Germinal center (tissue), 1 donor: Measurements from ENCODE around the gene MAD1L1.
A peak's percentile ranks its signal among the peaks of the same experiment; 100 is the strongest.
"Not testable (repeated sequence)": the region's sequence is repeated elsewhere in the genome, so short reads cannot be mapped to it uniquely, and the experiment has no call there.

ENCODE experiments used
- DNase-seq: peaks from one replicate; pipeline ENCODE4 v3.0.0; 2012; ENCODE audit warnings: mixed read lengths, low spot score

MAD1L1 gene

DNA sequence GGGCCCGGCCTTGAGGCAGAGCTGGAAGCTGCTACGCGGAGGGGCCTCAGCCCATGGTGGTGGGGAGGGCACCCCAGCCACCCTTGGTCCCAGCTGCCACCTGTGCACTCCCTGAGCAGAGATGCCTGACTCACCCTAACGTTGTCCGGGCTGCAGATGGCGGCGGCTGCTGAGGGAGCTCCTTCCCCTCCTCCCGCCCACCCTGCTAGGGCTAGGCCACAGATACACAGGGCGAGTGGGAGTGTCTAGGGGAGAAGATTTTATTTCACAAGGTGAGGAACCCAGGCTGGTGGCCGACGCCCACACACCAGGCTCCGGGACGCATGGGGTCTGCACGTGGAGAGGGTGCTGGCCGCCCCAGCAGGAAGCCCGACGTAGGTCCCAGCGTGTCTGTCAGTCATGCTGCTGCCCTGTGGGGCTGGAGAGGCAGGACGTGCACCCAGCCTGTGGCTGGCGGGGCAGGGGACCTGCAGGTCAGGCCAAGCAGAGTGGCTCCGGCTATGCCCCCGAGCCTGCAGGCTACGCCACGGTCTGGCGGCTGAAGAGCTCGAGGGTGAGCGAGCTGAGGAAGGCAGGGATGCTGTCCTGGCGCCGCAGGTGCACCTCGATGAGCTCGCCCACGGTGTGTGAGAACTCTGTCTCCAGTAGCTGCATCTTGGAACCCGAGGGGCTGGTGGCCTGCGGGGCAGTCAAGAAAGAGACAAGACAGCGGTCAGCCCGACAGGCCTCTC lies 417.0 kb downstream of the MAD1L1 start:
- not testable (repeated sequence) for DNase-seq

DNA sequence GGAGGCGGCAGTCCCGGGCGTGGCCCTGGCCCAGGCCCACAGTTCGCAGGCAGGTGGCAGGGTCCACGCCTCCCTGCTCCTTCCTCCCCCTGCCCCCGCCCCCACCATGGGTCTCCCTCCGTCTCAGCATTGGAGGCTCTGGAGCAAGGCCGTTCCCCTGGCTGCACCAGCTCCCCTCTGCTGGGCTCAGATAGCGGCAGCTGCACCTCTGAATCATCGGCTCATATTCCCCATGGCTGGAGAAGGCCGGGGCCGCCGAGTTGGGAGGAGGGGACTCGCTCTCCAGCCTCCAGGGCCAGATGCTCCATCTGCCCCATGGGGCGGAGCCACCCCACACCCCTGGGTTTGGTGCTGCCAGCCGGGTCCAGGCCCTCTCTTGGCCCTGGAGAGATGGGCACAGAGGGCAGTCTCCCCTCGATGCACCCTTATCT lies 417.7 kb downstream of the MAD1L1 start:
- no peak for DNase-seq

DNA sequence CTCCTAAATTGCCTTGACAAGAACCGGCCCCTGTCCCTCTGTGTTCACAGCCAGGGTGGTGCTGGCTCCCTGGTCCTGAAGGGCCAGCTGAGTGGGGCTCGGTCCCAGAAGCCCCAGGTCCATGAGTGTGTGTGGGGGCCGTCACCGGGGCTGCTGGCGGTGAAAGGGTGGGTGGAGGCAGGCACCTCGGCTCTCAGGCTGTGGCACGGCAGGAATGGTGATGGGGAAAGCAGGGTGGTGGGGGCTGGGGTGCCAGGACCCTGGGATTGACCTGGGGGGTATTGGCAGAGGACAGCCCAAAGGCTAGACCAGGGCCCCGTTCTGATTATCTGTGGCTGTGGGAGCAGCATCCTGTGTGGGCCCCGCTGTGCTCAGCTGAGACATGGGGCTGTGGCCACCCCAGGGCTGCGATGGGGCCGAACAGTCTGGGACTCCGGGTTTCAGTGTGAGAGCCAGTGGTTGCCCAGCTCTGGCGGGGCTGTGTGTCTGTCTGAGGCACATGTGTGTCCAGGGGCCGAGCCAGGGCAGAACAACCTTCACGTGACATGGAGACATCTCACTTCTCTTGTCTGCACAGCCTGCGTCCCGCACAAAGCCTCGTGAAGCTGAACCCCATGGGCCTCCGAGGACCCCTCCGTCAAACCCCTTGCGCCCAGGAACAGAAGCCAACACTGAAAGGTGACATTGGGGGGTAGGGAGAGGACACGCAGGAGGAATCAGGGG lies 418.5 kb downstream of the MAD1L1 start:
- DNase-seq = no peak

DNA sequence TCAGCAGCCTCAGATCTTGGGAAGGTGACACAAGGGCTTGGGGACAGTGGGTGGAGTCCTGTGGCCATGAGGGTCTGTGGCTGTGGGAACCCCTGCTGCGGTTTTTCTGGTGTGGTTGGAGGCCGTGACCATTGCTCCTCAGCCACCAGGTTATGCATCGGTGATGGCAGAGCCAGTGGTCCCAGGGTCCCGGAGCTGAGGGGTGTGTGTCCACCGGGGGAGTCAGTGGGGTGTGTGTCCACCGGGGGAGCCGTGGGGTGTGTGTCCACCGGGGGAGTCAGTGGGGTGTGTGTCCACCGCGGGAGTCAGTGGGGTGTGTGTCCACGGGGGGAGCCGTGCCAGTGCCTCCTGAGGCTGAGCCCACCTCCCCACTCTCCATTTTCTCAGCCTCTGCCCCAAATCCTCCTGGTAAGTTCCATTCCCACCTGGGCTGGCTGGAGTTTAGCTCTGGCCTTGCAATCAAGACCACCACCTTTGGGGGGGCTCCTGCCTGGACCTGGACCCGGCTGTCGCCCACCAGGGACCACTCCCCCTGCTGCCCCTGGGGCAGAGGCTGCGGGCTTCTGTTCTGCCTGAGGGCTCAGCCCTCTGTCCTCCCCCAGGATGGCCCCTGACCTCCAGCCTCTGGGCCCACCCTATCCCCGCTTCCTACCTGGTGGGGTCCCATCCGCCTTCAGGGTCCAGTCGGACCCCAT lies 419.2 kb downstream of the MAD1L1 start:
- no peak for DNase-seq

DNA sequence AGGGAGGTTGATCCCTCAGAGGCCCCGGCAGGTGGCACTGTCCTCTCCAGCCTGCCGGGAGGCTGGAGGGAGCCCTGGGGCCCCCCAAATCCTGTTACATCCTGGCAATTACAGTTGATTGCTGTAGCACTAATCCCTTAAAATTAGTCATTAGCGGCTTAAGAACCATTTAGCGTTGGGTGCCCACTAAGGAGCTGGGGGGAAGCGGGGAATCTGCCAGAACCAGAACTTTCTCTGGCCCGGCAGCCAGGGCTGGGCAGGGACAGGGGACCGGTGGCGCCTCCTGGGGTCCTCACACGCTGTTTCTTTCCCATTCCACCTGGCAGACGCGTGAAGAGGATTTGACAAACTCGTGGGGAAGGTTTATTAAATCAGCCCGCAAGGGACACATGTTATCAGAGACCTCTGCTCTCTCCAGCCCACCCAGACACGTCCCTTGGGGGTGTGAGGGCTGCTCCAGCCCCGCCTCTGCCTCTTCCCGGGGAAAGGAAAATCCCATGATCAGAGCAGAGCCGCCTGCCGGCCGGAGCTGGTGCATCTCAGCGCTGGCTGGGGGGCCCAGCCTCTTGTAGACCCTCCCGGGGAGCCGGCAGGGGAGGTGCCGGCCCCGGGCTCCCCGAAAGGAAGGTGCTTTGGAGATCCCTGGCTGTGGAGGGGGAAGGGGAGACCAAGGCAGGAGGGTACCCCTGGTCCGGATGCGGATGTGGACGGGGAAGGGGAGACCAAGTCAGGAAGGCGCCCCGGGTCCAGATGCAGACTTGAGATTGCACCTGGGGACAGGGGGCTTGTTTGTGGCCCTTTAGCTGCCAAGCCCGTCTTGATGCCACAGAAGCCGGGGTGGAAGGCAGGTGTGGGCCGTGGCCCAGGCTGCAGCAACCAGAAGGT lies 420.0 kb downstream of the MAD1L1 start:
- DNase-seq = peak; percentile 48

DNA sequence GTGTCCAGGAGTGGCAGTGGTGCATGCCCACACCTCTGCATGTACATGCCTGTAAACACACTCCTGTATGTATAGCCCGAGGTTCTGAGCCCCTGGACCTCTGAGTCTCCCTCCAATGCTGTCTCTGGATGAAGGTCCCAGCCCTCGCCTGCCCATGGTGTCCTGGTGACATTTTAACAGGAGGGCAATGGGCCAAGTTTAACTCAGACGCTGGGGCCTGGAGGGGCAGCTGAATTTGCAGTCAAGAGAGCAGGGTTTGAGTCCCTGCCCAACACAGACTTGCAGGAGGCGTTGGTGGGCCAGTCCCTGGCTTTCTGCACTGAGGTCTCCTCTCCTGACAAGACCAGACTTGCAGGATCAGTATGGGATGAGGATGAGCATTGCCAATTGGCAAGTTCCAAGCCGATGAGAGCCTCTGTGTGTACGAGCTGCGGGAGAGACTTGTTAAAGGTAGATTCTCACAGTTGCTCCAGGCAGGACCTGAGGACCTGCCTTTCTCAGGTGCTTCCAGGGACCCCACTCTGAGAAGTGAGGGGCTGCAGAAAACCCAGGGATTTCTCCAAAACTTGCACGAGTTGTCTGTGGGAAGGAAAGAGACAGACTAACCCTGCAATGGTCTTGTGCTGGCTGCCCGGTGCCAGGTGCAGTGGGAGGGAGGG lies 420.8 kb downstream of the MAD1L1 start:
- DNase-seq = no peak

DNA sequence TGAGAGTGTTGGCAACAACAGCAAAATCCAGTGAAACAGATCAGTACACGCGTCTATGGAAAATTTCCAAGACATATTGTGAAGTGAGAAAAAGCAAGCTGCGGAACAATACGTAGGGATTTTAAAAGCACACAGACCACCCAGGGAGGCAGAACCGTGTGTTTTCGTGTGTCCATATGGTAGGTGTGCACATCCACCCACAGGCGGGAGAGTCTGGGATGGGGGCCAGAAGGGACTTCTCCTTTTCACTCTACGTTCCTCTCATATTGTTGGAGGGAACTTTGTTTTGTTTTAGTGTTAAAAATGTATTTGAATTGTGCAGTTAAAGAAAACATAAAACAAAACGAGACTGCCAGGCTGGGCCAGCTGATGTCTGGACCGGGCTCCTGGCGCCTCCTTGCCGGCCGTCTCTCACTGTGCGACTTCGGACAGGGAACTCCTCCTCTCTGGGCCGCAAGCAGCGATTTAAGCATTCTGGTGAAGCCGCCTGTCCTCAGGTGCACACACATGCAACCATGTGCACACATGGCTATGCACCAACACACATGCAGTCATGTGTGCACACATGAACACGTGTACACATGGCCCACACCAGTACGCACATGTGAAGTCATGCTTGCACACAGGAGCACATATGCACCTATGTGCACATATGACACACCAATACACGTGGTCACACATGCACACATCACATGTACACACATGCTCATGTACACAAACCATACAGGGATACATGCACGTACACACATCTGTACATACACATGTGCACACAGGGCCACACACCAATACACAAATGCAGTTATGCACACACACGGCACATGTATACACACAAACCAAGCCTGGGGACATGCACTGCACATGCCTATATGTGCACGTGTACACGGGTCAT lies 421.5 kb downstream of the MAD1L1 start:
- no peak for DNase-seq

DNA sequence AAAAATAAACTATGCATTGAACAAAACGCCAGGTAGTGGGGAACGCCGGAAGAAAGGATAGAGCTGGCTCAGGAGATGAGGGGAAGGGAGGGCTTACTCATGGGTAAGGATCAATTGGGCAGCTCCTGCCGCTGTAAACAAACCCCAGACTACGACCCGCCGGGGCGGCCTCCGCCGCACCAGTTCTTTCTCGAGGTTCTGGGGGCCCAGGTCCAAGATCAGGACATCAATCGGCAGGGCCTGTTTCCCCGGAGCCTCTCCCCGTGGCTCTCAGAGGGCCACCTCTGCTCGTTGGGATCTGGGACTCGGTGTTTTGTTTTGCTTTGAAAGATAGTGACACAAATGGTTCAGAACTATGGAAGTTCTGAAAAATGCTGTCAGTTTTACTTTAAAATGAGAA lies 422.2 kb downstream of the MAD1L1 start:
- no peak for DNase-seq

DNA sequence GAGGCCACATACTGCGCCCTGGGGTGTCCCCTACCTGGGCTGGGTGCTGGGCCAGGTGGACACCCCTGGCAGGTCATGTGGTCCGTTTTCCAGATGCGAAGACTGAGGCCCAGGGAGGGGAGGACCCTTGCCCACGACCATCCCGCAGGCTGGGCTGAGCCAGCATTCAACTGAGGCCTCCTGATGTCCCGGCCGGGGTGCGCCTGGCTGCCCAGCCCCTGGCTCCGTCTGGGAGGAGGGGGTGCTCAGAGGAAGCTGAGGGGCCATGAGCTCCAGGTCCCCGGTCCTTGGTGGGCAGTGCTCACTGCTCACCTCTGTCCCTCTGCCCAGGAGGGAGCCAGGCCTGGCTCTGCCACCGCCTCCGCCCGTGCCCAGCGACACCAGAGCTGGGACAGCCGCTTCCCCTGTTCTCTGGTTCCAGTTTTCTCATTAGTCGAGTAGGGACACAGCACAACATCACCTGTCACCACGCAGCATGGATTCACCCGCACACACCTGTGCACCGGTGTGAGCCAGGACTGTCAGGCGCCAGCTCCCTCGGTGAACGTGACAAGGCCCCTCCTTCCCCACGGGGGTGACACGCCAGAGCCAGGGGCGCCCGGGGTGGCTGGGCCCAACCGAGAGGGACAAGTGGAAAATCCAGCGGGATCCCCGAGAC lies 423.0 kb downstream of the MAD1L1 start:
- no peak for DNase-seq

DNA sequence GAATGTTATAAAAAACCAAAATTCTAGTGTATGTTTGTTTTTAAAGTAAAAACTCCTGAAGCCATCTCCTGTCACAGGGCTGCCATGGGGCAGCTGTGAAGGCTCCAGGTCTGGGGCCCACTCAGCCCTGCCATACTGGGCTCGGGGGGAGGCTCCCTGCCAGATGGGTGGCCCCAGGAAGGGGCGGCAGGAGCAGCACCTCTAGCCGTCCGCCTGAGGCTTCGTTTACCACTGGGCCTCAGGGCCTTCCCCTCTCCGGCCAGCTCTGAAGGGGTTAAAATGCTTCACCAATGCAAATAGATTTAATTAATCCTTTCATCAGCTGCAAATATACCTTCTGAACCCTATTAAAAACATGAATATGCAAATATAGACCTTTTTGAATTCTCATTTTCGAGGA lies 423.7 kb downstream of the MAD1L1 start:
- DNase-seq = no peak

DNA sequence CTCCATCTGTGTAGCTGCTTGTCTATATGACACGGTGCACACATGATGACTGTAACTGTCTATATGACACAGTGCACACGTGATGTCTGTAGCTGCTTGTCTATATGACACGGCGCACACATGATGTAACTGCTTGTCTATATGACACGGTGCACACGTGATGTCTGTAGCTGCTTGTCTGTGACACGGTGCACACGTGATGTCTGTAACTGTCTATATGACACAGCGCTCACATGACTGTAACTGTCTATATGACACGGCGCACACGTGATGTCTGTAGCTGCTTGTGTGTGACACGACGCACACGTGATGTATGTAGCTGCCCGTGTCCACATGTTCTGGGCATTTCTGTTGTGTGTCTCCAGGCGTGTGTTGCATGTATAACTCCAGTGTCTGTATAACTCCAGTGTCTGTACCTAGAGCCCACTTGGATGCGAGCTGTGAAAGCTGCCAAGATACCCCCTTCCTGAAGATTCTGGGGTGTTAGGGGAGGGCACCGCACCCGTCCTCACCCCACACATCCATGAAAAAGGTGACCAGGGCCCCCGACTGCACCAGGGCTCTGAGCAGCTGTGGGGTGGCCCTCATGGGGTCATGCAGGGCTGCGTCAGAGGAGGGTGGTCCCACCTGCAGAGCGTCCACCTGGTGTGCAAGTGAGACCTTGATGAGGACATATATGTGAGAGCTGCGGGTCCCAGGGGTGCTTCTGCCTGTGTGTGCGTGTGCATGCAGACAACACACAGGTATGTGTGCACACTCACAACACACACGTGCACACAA lies 424.7 kb downstream of the MAD1L1 start:
- no peak for DNase-seq

DNA sequence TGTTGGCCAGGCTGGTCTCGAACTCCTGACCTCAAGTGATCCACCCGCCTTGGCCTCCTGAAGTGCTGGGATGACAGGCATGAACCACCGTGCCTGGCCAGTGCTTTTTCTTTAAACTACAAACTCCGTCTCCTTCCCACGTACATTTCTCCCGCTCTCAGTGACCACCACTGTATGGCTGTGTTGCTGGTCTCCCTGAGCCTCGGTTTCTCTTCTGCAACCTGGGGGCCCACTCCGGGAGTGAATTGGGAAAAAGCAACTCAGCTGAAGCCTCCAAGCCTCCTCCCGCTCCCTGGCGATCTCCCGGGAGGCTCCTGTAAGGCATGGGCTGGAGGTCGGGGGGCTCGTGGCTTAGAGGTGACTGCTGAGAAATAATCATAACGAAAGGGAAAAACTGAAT lies 426.4 kb downstream of the MAD1L1 start:
- DNase-seq = no peak

DNA sequence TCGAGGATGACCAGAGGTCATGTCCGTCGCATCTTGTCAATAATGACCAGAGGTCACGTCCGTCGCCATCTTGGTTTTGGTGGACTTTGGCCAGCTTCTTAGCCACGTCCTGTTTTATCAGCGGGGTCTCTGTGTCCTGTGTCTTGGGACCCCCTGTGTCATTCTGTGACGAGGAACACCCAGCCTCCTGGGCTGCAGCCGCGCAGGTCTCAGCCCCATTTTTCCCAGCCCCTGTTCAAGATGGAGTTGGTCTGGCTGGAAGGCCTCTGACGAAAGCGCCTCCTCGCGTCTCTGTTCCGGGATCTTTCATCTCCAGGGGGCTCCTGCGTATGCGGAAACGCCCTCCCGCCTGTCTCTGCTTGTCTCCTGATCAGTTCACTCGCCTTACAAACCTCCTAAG lies 428.4 kb downstream of the MAD1L1 start:
- DNase-seq = no peak

DNA sequence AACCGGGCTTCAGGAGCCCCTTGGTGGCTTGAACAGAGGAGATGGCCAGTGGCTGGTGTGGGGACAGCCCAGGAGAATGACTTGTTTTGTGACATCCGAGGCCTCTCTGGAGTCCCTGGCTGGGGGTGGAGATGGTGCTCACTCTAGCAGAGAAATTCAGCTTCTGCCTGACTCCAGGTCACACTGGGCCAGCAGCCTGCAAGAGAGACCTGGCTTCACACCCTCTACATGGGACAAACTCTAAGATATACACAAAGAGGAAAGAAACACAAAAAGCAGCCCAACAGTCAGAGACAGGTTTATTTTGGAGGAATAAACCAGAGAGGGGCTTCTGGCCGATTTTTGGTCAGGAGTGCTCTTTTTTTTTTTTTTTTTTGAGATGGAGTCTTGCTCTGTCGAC lies 429.8 kb downstream of the MAD1L1 start:
- no peak for DNase-seq

DNA sequence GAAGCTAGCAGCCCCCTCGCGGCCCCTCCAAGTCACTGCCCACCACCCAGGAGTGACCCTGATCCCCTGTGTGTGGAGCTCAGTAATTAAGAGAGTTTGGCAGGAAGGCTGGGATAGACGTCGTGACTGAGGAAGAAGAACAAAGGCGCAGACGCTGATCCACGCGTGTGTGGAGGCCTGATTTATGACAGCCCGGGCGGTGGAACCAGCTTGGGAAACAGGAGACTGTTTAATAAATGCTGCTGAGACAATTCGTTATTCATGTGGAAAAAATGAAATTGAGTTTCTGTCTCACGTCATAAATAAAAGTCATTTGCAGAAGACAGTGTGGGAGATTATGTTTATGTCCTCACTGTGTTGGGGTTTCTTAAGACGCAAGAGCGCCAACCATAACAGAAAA lies 431.8 kb downstream of the MAD1L1 start:
- no peak for DNase-seq

DNA sequence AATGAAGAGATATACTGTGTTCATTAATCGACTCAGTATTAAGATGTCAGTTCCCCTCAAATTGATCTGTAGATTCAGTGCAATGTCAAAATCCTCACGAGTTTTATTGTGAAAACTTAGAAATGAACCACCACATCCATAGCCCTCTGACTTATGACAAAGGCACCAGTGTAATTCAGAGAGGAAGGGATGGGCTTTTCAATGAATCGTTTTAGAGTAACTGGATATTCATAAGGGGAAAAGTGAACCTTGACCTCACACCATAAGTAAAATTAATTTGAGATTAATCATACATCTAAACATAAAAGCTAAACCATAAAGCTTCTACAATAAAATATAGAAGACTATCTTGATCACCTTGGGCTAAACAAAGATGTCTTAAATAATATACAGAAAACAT lies 434.6 kb downstream of the MAD1L1 start:
- no peak for DNase-seq

DNA sequence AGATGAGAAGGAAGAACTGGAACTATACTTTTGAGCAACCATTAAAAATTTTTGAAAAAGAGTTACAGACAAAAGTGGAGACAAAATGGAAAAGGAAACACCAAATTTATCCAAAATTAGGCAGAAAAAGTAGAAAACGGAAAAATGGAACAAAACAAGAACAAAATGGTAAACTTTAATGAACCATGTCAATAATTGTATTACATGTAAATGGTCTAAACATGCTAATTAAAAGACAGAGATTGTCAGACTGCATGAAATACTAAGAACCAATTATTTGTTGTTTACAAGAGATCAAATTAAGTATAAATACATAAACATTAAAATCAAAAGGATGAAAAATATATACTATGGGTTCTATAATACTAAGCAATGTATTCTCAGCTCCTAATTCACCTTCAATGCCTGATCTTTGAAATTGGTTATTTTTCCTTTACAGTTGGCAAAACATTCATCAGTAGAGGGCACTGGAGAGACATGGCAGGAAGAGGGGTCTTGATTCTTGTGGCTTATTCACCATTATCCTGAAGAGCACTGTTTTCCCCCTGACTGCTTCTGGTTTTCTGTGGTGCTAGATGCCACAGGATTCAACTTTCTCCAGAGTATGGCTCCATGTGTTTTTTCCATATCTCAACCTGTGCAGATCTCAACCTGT lies 437.7 kb downstream of the MAD1L1 start:
- no peak for DNase-seq

DNA sequence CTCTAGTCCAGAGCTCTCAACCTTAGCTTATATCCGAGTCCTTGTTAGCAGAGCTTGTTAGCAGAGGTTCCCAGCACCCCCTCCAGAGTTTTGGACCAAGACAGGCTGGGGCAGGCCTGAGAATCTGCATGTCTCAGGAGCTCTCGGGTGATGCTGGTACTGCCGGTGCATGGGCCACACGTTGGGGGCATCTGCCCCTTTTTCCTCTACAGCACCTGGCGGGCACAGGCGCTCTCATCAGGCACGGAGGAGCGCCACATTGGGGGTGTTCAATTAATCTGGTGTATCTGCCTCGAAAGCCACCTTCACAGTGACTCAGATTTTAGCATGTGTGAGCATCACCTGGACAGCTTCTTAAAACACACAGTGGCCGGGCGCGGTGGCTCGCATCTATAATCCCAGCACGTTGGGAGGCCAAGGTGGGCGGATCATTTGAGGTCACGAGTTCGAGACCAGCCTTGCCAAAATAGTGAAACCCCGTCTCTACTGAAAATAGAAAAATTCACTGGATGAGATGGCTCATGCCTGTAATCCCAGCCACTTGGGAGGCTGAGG lies 445.0 kb downstream of the MAD1L1 start:
- DNase-seq = no peak
